GM23338 (cell line): ENCODE results near the gene ENTPD3. TPM values are rescaled to one million over a fixed set of nuclear protein-coding genes. Genes with fewer than 3 reads are reported as not detected.

Experiments used
- ATAC-seq: fragments of 200-7000 bp; cut with Tn5 transposase; 3 replicates; pipeline ENCODE4 v1.9.1; 2020
- DNase-seq: peaks from one replicate; pipeline ENCODE4 v3.0.0-alpha.2; 2015; ENCODE audit warnings: low spot score
- H2AFZ ChIP-seq: fragments of 200-600 bp; sonication (generic); 2 replicates; pipeline ENCODE4 v1.8.0; 2016; ENCODE audit warnings: antibody characterized with exemption, mild to moderate bottlenecking, moderate library complexity
- H3F3A ChIP-seq: fragments of 200-600 bp; sonication (generic); replicated peaks from 2 replicates; pipeline ENCODE4 v1.8.0; 2017; ENCODE audit warnings: antibody characterized with exemption, mixed run types, low read depth
- H3K27ac ChIP-seq: fragments of 200-600 bp; sonication (generic); 2 replicates; pipeline ENCODE4 v1.6.1; 2016; ENCODE audit warnings: low read depth
- H3K27me3 ChIP-seq: fragments of 200-600 bp; sonication (generic); 2 replicates; pipeline ENCODE4 v1.8.0; 2016; ENCODE audit warnings: mild to moderate bottlenecking, mixed run types, moderate library complexity; ENCODE audit not compliant: insufficient read depth
- H3K36me3 ChIP-seq: fragments of 200-600 bp; sonication (generic); 2 replicates; pipeline ENCODE4 v1.8.0; 2016; ENCODE audit warnings: mild to moderate bottlenecking; ENCODE audit not compliant: insufficient read depth
- H3K4me1 ChIP-seq: fragments of 200-600 bp; sonication (generic); 2 replicates; pipeline ENCODE4 v1.8.0; 2016; ENCODE audit warnings: mild to moderate bottlenecking, moderate library complexity; ENCODE audit not compliant: insufficient read depth
- H3K4me2 ChIP-seq: fragments of 200-600 bp; sonication (generic); 2 replicates; pipeline ENCODE4 v1.7.1; 2017; ENCODE audit warnings: mixed run types
- H3K4me3 ChIP-seq: fragments of 200-600 bp; sonication (generic); 2 replicates; pipeline ENCODE4 v1.6.1; 2016; ENCODE audit warnings: mixed run types
- H3K79me2 ChIP-seq: fragments of 200-600 bp; sonication (generic); replicated peaks from 2 replicates; pipeline ENCODE4 v1.8.0; 2017; ENCODE audit warnings: mild to moderate bottlenecking; ENCODE audit not compliant: insufficient read depth
- H3K9me2 ChIP-seq: fragments of 200-600 bp; sonication (generic); 2 replicates; pipeline ENCODE4 v1.8.0; 2017; ENCODE audit not compliant: insufficient read depth
- H4K20me1 ChIP-seq: fragments of 200-600 bp; sonication (generic); replicated peaks from 2 replicates; pipeline ENCODE4 v1.8.0; 2017; ENCODE audit warnings: mild to moderate bottlenecking; ENCODE audit not compliant: insufficient read depth
- H3K27ac Mint-ChIP-seq: 2 replicates; pipeline ENCODE4 v1.8.0; 2020; ENCODE audit warnings: inconsistent platforms, mild to moderate bottlenecking, moderate library complexity, mixed read lengths
- H3K27me3 Mint-ChIP-seq: 3 replicates; pipeline ENCODE4 v1.8.0; 2022; ENCODE audit warnings: low read depth, mild to moderate bottlenecking, moderate library complexity, mixed read lengths, inconsistent platforms; ENCODE audit not compliant: insufficient read depth, poor library complexity
- H3K36me3 Mint-ChIP-seq: 3 replicates; pipeline ENCODE4 v1.8.0; 2021; ENCODE audit warnings: low read depth, mild to moderate bottlenecking, inconsistent platforms, moderate library complexity, mixed read lengths
- H3K4me1 Mint-ChIP-seq: 3 replicates; pipeline ENCODE4 v1.8.0; 2020; ENCODE audit warnings: mild to moderate bottlenecking, inconsistent platforms, mixed read lengths
- H3K4me3 Mint-ChIP-seq: 3 replicates; pipeline ENCODE4 v1.8.0; 2021; ENCODE audit warnings: moderate library complexity, mild to moderate bottlenecking, inconsistent platforms, mixed read lengths
- H3K9me3 Mint-ChIP-seq: 3 replicates; pipeline ENCODE4 v1.8.0; 2020; ENCODE audit warnings: moderate library complexity, mild to moderate bottlenecking, inconsistent platforms, mixed read lengths
- ETS1 ChIP-seq: IDR thresholded peaks from 2 replicates; pipeline ENCODE4 v1.6.1; 2016; ENCODE audit warnings: antibody characterized with exemption
- EZH2 ChIP-seq: fragments of 200-600 bp; sonication (generic); IDR thresholded peaks from one replicate; pipeline ENCODE4 v1.8.0; 2017; ENCODE audit warnings: antibody characterized with exemption, mild to moderate bottlenecking, low read depth; ENCODE audit not compliant: unreplicated experiment
- JUNB ChIP-seq: IDR thresholded peaks from one replicate; pipeline ENCODE4 v1.6.1; 2016; ENCODE audit warnings: antibody characterized with exemption; ENCODE audit not compliant: unreplicated experiment
- POLR2AphosphoS5 ChIP-seq: IDR thresholded peaks from 2 replicates; pipeline ENCODE4 v1.6.1; 2016; ENCODE audit warnings: antibody characterized with exemption, low read depth
- ZNF331 ChIP-seq: fragments of 250-450 bp; sonication (Bioruptor Pico); IDR thresholded peaks from 2 replicates; pipeline ENCODE4 v1.5.0; 2020; ENCODE audit warnings: low read depth, mild to moderate bottlenecking, moderate library complexity
- polyA plus RNA-seq: library from polyadenylated mRNA; unstranded; fragments of >200 nt; fragmentation: Nextera tagmentation; extraction: Ambion mirVana; gene quantifications from 2 replicates; pipeline ENCODE4 v1.2.1, GENCODE V29; 2016
- total RNA-seq: library from RNA; depleted of rRNA; stranded (reverse); fragments of >200 nt; shearing (Covaris generic); gene quantifications from 2 replicates; pipeline ENCODE4 v1.2.3, GENCODE V29; 2014
- TF ChIP-seq, protein P1 (sequence below): fragments of 250-450 bp; sonication (Bioruptor Pico); IDR thresholded peaks from 2 replicates; pipeline ENCODE4 v1.5.0; 2020; ENCODE audit warnings: mild to moderate bottlenecking, moderate library complexity

The ENTPD3 gene
- total and polyA plus RNA-seq, 2 experiments from 2014 or later: 0.32 to 0.63 TPM

GRCh38 chr3:40381904-40382616 lies 4.9 kb upstream of the ENTPD3 start:
- Mint-ChIP-seq H3K4me3 (no peak overlapping the region), H3K9me3 (peaks cover 2% of the 10 kb centered on the region; the same call in 1 of the 3 replicates), H3K36me3 (no peaks in the 10 kb centered on the region), H3K27me3 (peaks cover 5% of the 10 kb centered on the region), H3K4me1 (peaks cover 6% of the 10 kb centered on the region), H3K27ac (no peak overlapping the region)
- no peaks in the 10 kb centered on the region for H3K36me3 ChIP-seq
- H3K4me1 ChIP-seq: no peaks in the 10 kb centered on the region
- H3F3A ChIP-seq: no peaks in the 10 kb centered on the region; the same call in 1 of the 2 replicates
- no peak for ATAC-seq
- no peak overlapping the region for H3K27ac ChIP-seq
- H3K4me3 ChIP-seq: no peak overlapping the region
- H2AFZ ChIP-seq: no peak overlapping the region
- TF ChIP-seq EZH2 (no peak), POLR2AphosphoS5 (no peak)
- no peaks in the 10 kb centered on the region for H3K79me2 ChIP-seq
- H3K9me2 ChIP-seq: no peaks in the 10 kb centered on the region
- peaks cover 12% of the 10 kb centered on the region; the same call in 1 of the 2 replicates for H3K27me3 ChIP-seq
- H4K20me1 ChIP-seq: no peaks in the 10 kb centered on the region
- DNase-seq: no peak
- no peak overlapping the region for H3K4me2 ChIP-seq

GRCh38 chr3:40382617-40382979 lies 4.4 kb upstream of the ENTPD3 start:
- Histone ChIP-seq H3K9me2 (no peaks in the 10 kb centered on the region), H3F3A (no peaks in the 10 kb centered on the region; the same call in 1 of the 2 replicates), H4K20me1 (no peaks in the 10 kb centered on the region), H3K27ac (no peak overlapping the region), H3K79me2 (no peaks in the 10 kb centered on the region), H3K4me1 (peaks cover 3% of the 10 kb centered on the region), H3K4me3 (no peak overlapping the region), H2AFZ (no peak overlapping the region), H3K36me3 (no peaks in the 10 kb centered on the region), H3K4me2 (no peak overlapping the region), H3K27me3 (peaks cover 17% of the 10 kb centered on the region)
- H3K4me1 Mint-ChIP-seq: peaks cover 9% of the 10 kb centered on the region
- no peak overlapping the region for H3K4me3 Mint-ChIP-seq
- no peak overlapping the region for H3K27ac Mint-ChIP-seq
- TF ChIP-seq ETS1 (no peak), JUNB (no peak), ZNF331 (CRISPR knock-in tag) (no peak)
- TF ChIP-seq, protein P1, sequence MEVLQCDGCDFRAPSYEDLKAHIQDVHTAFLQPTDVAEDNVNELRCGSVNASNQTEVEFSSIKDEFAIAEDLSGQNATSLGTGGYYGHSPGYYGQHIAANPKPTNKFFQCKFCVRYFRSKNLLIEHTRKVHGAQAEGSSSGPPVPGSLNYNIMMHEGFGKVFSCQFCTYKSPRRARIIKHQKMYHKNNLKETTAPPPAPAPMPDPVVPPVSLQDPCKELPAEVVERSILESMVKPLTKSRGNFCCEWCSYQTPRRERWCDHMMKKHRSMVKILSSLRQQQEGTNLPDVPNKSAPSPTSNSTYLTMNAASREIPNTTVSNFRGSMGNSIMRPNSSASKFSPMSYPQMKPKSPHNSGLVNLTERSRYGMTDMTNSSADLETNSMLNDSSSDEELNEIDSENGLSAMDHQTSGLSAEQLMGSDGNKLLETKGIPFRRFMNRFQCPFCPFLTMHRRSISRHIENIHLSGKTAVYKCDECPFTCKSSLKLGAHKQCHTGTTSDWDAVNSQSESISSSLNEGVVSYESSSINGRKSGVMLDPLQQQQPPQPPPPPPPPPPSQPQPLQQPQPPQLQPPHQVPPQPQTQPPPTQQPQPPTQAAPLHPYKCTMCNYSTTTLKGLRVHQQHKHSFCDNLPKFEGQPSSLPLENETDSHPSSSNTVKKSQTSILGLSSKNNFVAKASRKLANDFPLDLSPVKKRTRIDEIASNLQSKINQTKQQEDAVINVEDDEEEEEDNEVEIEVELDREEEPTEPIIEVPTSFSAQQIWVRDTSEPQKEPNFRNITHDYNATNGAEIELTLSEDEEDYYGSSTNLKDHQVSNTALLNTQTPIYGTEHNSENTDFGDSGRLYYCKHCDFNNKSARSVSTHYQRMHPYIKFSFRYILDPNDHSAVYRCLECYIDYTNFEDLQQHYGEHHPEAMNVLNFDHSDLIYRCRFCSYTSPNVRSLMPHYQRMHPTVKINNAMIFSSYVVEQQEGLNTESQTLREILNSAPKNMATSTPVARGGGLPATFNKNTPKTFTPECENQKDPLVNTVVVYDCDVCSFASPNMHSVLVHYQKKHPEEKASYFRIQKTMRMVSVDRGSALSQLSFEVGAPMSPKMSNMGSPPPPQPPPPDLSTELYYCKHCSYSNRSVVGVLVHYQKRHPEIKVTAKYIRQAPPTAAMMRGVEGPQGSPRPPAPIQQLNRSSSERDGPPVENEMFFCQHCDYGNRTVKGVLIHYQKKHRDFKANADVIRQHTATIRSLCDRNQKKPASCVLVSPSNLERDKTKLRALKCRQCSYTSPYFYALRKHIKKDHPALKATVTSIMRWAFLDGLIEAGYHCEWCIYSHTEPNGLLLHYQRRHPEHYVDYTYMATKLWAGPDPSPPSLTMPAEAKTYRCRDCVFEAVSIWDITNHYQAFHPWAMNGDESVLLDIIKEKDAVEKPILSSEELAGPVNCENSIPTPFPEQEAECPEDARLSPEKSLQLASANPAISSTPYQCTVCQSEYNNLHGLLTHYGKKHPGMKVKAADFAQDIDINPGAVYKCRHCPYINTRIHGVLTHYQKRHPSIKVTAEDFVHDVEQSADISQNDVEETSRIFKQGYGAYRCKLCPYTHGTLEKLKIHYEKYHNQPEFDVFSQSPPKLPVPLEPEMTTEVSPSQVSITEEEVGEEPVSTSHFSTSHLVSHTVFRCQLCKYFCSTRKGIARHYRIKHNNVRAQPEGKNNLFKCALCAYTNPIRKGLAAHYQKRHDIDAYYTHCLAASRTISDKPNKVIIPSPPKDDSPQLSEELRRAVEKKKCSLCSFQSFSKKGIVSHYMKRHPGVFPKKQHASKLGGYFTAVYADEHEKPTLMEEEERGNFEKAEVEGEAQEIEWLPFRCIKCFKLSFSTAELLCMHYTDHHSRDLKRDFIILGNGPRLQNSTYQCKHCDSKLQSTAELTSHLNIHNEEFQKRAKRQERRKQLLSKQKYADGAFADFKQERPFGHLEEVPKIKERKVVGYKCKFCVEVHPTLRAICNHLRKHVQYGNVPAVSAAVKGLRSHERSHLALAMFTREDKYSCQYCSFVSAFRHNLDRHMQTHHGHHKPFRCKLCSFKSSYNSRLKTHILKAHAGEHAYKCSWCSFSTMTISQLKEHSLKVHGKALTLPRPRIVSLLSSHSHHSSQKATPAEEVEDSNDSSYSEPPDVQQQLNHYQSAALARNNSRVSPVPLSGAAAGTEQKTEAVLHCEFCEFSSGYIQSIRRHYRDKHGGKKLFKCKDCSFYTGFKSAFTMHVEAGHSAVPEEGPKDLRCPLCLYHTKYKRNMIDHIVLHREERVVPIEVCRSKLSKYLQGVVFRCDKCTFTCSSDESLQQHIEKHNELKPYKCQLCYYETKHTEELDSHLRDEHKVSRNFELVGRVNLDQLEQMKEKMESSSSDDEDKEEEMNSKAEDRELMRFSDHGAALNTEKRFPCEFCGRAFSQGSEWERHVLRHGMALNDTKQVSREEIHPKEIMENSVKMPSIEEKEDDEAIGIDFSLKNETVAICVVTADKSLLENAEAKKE (CRISPR knock-in tag): no peak
- peaks cover 11% of the 10 kb centered on the region for H3K27me3 Mint-ChIP-seq
- H3K36me3 Mint-ChIP-seq: no peaks in the 10 kb centered on the region
- DNase-seq: no peak
- peaks cover 2% of the 10 kb centered on the region; the same call in 1 of the 3 replicates for H3K9me3 Mint-ChIP-seq
- no peak for ATAC-seq
